WTC11 (cell line): ENCODE data around the gene PPP1R3D. TPM values are rescaled to one million over a fixed set of nuclear protein-coding genes. Genes with fewer than 3 reads are reported as not detected.

ENCODE experiments used
- ATF1 ChIP-seq: sonication (generic); formaldehyde crosslinking; IDR thresholded peaks from 2 replicates; pipeline ENCODE4 v1.8.1; 2023; ENCODE audit warnings: mild to moderate bottlenecking, moderate library complexity, missing genetic modification reagents
- CREM ChIP-seq: sonication (generic); formaldehyde crosslinking; IDR thresholded peaks from 2 replicates; pipeline ENCODE4 v1.8.1; 2022; ENCODE audit warnings: mild to moderate bottlenecking, missing genetic modification reagents, moderate library complexity
- ELF4 ChIP-seq: sonication (generic); formaldehyde crosslinking; IDR thresholded peaks from 2 replicates; pipeline ENCODE4 v1.8.1; 2022; ENCODE audit warnings: low read depth, mild to moderate bottlenecking, moderate library complexity, missing genetic modification reagents
- ESRRA ChIP-seq: sonication (generic); formaldehyde crosslinking; IDR thresholded peaks from 2 replicates; pipeline ENCODE4 v1.8.1; 2022; ENCODE audit warnings: mild to moderate bottlenecking, missing genetic modification reagents, borderline replicate concordance
- FOXK1 ChIP-seq: sonication (generic); formaldehyde crosslinking; IDR thresholded peaks from 2 replicates; pipeline ENCODE4 v1.8.0; 2022; ENCODE audit warnings: mild to moderate bottlenecking, moderate library complexity, missing genetic modification reagents
- GABPB1 ChIP-seq: sonication (generic); formaldehyde crosslinking; IDR thresholded peaks from 2 replicates; pipeline ENCODE4 v1.8.1; 2023; ENCODE audit warnings: mild to moderate bottlenecking, missing genetic modification reagents
- HMGA2 ChIP-seq: fragments of 250-450 bp; sonication (Bioruptor Pico); IDR thresholded peaks from 2 replicates; pipeline ENCODE4 v1.4.0; 2021; ENCODE audit warnings: mild to moderate bottlenecking, moderate library complexity
- JAZF1 ChIP-seq: fragments of 250-450 bp; sonication (Bioruptor Pico); IDR thresholded peaks from 2 replicates; pipeline ENCODE4 v1.9.0; 2021; ENCODE audit warnings: moderate library complexity, mild to moderate bottlenecking, inconsistent platforms
- KAT7 ChIP-seq: sonication (generic); formaldehyde crosslinking; IDR thresholded peaks from 2 replicates; pipeline ENCODE4 v1.8.1; 2023; ENCODE audit warnings: missing genetic modification reagents, mild to moderate bottlenecking, borderline replicate concordance
- MXD4 ChIP-seq: fragments of 250-450 bp; sonication (Bioruptor Pico); IDR thresholded peaks from 2 replicates; pipeline ENCODE4 v1.8.0; 2021; ENCODE audit warnings: mild to moderate bottlenecking, moderate library complexity, borderline replicate concordance
- SMAD3 ChIP-seq: sonication (generic); formaldehyde crosslinking; IDR thresholded peaks from 2 replicates; pipeline ENCODE4 v1.8.0; 2022; ENCODE audit warnings: missing genetic modification reagents, mild to moderate bottlenecking, borderline replicate concordance
- SOX15 ChIP-seq: fragments of 250-450 bp; sonication (Bioruptor Pico); IDR thresholded peaks from 2 replicates; pipeline ENCODE4 v1.9.0; 2021; ENCODE audit warnings: mild to moderate bottlenecking
- SP1 ChIP-seq: sonication (generic); formaldehyde crosslinking; conservative IDR thresholded peaks from 2 replicates; pipeline ENCODE4 v1.8.1; 2022; ENCODE audit warnings: missing genetic modification reagents
- TCF7 ChIP-seq: sonication (generic); formaldehyde crosslinking; IDR thresholded peaks from 2 replicates; pipeline ENCODE4 v1.8.0; 2022; ENCODE audit warnings: mild to moderate bottlenecking, low read depth, missing genetic modification reagents, moderate library complexity
- TEAD1 ChIP-seq: sonication (generic); formaldehyde crosslinking; IDR thresholded peaks from 2 replicates; pipeline ENCODE4 v1.8.0; 2022; ENCODE audit warnings: mild to moderate bottlenecking, missing genetic modification reagents
- TP53 ChIP-seq: sonication (generic); formaldehyde crosslinking; IDR thresholded peaks from 2 replicates; pipeline ENCODE4 v1.8.1; 2023; ENCODE audit warnings: mild to moderate bottlenecking, missing genetic modification reagents
- ZNF121 ChIP-seq: sonication (generic); formaldehyde crosslinking; IDR thresholded peaks from 2 replicates; pipeline ENCODE4 v1.8.0; 2023; ENCODE audit warnings: missing genetic modification reagents
- ZNF219 ChIP-seq: sonication (generic); formaldehyde crosslinking; IDR thresholded peaks from 2 replicates; pipeline ENCODE4 v1.8.0; 2023; ENCODE audit warnings: missing genetic modification reagents, mild to moderate bottlenecking, borderline replicate concordance
- ZNF263 ChIP-seq: sonication (generic); formaldehyde crosslinking; IDR thresholded peaks from 2 replicates; pipeline ENCODE4 v1.8.1; 2022; ENCODE audit warnings: low read depth, mild to moderate bottlenecking, moderate library complexity, missing genetic modification reagents
- ZNF317 ChIP-seq: sonication (generic); formaldehyde crosslinking; IDR thresholded peaks from 2 replicates; pipeline ENCODE4 v1.8.1; 2023; ENCODE audit warnings: low read depth, mild to moderate bottlenecking, moderate library complexity, missing genetic modification reagents, borderline replicate concordance
- total RNA-seq: library from RNA; stranded (reverse); gene quantifications from 3 replicates; pipeline ENCODE4 v1.2.3, GENCODE V29; 2021
- TF ChIP-seq, protein P1 (sequence below): sonication (generic); formaldehyde crosslinking; IDR thresholded peaks from 2 replicates; pipeline ENCODE4 v1.8.1; 2022; ENCODE audit warnings: low read depth, mild to moderate bottlenecking, moderate library complexity, missing genetic modification reagents, borderline replicate concordance
- TF ChIP-seq, protein P2 (sequence below): sonication (generic); formaldehyde crosslinking; IDR thresholded peaks from 2 replicates; pipeline ENCODE4 v1.8.0; 2022; ENCODE audit warnings: mild to moderate bottlenecking, missing genetic modification reagents
- TF ChIP-seq, protein P3 (sequence below): sonication (generic); formaldehyde crosslinking; IDR thresholded peaks from 2 replicates; pipeline ENCODE4 v1.8.0; 2023; ENCODE audit warnings: mild to moderate bottlenecking, missing genetic modification reagents
- TF ChIP-seq, protein P4 (sequence below): sonication (generic); formaldehyde crosslinking; IDR thresholded peaks from 2 replicates; pipeline ENCODE4 v1.8.1; 2022; ENCODE audit warnings: missing genetic modification reagents, borderline replicate concordance
- TF ChIP-seq, protein P5 (sequence below): fragments of 250-450 bp; sonication (Bioruptor Pico); IDR thresholded peaks from 2 replicates; pipeline ENCODE4 v1.8.0; 2021; ENCODE audit warnings: mild to moderate bottlenecking
- TF ChIP-seq, protein P6 (sequence below): sonication (generic); formaldehyde crosslinking; IDR thresholded peaks from 2 replicates; pipeline ENCODE4 v1.8.0; 2022; ENCODE audit warnings: mild to moderate bottlenecking, missing genetic modification reagents
- TF ChIP-seq, protein P7 (sequence below): sonication (generic); formaldehyde crosslinking; IDR thresholded peaks from 2 replicates; pipeline ENCODE4 v1.8.0; 2022; ENCODE audit warnings: mild to moderate bottlenecking, missing genetic modification reagents

Gene PPP1R3D
- total RNA-seq, 1 experiment from 2014 or later: 2.4 TPM

DNA sequence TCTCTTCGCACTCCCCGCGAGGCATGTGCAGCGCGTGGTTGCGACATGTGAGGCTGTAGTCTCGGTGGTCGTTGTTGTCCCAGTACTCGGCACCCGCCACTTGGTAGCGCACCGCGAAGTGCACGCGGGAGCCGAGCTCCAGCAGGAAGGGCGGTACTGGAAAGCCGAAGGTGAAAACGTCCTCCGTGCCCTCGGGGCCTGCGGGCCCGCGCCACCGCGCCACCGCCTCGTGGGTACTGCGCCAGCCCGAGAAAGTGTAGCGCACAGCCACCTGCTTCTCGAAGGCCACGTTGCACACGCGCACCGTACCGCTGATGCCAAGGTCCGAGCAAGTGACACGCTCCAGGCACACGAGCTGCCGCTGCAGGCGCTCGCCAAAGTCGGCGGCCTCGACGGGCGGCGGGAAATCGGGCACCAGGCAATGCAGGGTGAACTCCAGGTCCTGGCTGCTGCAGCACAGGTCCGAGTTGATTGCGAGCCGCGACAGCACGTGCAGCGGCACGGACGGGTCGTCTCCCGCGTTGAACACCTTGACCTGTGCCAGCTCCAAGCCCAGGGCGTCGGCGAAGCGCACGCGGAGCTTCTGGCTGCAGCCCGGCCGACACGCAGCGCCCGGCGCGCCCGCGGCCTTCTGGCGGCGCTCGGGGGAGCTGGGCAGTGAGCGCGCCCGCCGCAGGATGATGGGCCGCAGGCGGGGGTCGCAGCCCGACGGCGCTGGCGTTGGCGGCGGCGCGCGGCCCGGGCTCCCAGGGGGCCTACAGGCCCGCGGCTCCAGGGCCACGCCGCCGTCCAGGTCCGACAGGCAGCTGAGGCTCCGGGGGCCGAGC lies 840 bp downstream of the PPP1R3D start (continued):
- TF ChIP-seq TP53 (peak; percentile 93; the same call in 1 of the 2 replicates), HMGA2 (no peak), ESRRA (CRISPR knock-in tag) (peak; percentile 93), GABPB1 (CRISPR knock-in tag) (no peak), KAT7 (CRISPR knock-in tag) (0 out of 2 replicates have a peak, but pooled peaks have one; percentile 74), ZNF317 (CRISPR knock-in tag) (0 out of 2 replicates have a peak, but pooled peaks have one; percentile 43), ELF4 (peak; percentile 82), SP1 (CRISPR knock-in tag) (no peak), JAZF1 (CRISPR knock-in tag) (no peak), TEAD1 (peak; percentile 71; the same call in 1 of the 2 replicates), ATF1 (CRISPR knock-in tag) (0 out of 2 replicates have a peak, but pooled peaks have one; percentile 45), SOX15 (CRISPR knock-in tag) (no peak), FOXK1 (CRISPR knock-in tag) (peak; percentile 84), ZNF219 (CRISPR knock-in tag) (peak; percentile 88; the same call in 1 of the 2 replicates), TCF7 (CRISPR knock-in tag) (peak; percentile 94), SMAD3 (CRISPR knock-in tag) (peak; percentile 92; the same call in 1 of the 2 replicates), MXD4 (CRISPR knock-in tag) (no peak), CREM (CRISPR knock-in tag) (peak; percentile 49; the same call in 1 of the 2 replicates), ZNF263 (CRISPR knock-in tag) (0 out of 2 replicates have a peak, but pooled peaks have one; percentile 45), ZNF121 (CRISPR knock-in tag) (0 out of 2 replicates have a peak, but pooled peaks have one; percentile 31)
- TF ChIP-seq, protein P1, sequence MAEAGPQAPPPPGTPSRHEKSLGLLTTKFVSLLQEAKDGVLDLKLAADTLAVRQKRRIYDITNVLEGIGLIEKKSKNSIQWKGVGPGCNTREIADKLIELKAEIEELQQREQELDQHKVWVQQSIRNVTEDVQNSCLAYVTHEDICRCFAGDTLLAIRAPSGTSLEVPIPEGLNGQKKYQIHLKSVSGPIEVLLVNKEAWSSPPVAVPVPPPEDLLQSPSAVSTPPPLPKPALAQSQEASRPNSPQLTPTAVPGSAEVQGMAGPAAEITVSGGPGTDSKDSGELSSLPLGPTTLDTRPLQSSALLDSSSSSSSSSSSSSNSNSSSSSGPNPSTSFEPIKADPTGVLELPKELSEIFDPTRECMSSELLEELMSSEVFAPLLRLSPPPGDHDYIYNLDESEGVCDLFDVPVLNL (CRISPR knock-in tag): peak; percentile 71
- TF ChIP-seq, protein P2, sequence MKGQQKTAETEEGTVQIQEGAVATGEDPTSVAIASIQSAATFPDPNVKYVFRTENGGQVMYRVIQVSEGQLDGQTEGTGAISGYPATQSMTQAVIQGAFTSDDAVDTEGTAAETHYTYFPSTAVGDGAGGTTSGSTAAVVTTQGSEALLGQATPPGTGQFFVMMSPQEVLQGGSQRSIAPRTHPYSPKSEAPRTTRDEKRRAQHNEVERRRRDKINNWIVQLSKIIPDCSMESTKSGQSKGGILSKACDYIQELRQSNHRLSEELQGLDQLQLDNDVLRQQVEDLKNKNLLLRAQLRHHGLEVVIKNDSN: peak; percentile 38; the same call in 1 of the 2 replicates
- TF ChIP-seq, protein P3, sequence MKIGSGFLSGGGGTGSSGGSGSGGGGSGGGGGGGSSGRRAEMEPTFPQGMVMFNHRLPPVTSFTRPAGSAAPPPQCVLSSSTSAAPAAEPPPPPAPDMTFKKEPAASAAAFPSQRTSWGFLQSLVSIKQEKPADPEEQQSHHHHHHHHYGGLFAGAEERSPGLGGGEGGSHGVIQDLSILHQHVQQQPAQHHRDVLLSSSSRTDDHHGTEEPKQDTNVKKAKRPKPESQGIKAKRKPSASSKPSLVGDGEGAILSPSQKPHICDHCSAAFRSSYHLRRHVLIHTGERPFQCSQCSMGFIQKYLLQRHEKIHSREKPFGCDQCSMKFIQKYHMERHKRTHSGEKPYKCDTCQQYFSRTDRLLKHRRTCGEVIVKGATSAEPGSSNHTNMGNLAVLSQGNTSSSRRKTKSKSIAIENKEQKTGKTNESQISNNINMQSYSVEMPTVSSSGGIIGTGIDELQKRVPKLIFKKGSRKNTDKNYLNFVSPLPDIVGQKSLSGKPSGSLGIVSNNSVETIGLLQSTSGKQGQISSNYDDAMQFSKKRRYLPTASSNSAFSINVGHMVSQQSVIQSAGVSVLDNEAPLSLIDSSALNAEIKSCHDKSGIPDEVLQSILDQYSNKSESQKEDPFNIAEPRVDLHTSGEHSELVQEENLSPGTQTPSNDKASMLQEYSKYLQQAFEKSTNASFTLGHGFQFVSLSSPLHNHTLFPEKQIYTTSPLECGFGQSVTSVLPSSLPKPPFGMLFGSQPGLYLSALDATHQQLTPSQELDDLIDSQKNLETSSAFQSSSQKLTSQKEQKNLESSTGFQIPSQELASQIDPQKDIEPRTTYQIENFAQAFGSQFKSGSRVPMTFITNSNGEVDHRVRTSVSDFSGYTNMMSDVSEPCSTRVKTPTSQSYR (CRISPR knock-in tag): peak; percentile 79
- TF ChIP-seq, protein P4, sequence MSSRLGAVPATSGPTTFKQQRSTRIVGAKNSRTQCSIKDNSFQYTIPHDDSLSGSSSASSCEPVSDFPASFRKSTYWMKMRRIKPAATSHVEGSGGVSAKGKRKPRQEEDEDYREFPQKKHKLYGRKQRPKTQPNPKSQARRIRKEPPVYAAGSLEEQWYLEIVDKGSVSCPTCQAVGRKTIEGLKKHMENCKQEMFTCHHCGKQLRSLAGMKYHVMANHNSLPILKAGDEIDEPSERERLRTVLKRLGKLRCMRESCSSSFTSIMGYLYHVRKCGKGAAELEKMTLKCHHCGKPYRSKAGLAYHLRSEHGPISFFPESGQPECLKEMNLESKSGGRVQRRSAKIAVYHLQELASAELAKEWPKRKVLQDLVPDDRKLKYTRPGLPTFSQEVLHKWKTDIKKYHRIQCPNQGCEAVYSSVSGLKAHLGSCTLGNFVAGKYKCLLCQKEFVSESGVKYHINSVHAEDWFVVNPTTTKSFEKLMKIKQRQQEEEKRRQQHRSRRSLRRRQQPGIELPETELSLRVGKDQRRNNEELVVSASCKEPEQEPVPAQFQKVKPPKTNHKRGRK (CRISPR knock-in tag): no peak
- TF ChIP-seq, protein P5, sequence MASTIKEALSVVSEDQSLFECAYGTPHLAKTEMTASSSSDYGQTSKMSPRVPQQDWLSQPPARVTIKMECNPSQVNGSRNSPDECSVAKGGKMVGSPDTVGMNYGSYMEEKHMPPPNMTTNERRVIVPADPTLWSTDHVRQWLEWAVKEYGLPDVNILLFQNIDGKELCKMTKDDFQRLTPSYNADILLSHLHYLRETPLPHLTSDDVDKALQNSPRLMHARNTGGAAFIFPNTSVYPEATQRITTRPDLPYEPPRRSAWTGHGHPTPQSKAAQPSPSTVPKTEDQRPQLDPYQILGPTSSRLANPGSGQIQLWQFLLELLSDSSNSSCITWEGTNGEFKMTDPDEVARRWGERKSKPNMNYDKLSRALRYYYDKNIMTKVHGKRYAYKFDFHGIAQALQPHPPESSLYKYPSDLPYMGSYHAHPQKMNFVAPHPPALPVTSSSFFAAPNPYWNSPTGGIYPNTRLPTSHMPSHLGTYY: no peak
- TF ChIP-seq, protein P6, sequence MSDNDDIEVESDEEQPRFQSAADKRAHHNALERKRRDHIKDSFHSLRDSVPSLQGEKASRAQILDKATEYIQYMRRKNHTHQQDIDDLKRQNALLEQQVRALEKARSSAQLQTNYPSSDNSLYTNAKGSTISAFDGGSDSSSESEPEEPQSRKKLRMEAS (CRISPR knock-in tag): peak; percentile 98
- TF ChIP-seq, protein P7, sequence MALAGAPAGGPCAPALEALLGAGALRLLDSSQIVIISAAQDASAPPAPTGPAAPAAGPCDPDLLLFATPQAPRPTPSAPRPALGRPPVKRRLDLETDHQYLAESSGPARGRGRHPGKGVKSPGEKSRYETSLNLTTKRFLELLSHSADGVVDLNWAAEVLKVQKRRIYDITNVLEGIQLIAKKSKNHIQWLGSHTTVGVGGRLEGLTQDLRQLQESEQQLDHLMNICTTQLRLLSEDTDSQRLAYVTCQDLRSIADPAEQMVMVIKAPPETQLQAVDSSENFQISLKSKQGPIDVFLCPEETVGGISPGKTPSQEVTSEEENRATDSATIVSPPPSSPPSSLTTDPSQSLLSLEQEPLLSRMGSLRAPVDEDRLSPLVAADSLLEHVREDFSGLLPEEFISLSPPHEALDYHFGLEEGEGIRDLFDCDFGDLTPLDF: peak; percentile 89
